ENCODE results near the gene ERF.
A peak's percentile ranks its signal among the peaks of the same experiment; 100 is the strongest.

Gene ERF

GRCh38 chr19:42254089-42254849 is 659 bp downstream of the ERF start:
- DNase-seq (ENCODE audit: low read depth in 2 of 2): peak; percentile 62 to 69

GRCh38 chr19:42253245-42254088 is 1.5 kb downstream of the ERF start:
- peak in 1 of 2 donors; percentile 45 for DNase-seq (ENCODE audit: low read depth in 2 of 2)

- DNase-seq (ENCODE audit: low read depth in 2 of 2): no peak
Measured at GRCh38 chr19:42252365-42253244, 2.3 kb downstream of the ERF start.

GRCh38 chr19:42251572-42252358 is 3.2 kb downstream of the ERF start:
- no peak for DNase-seq (ENCODE audit: low read depth in 2 of 2)

GRCh38 chr19:42250666-42251531 is 4.0 kb downstream of the ERF start:
- no peak for DNase-seq (ENCODE audit: low read depth in 2 of 2)

GRCh38 chr19:42250183-42250665 is 4.7 kb downstream of the ERF start:
- no peak for DNase-seq (ENCODE audit: low read depth in 2 of 2)

- no peak for DNase-seq (ENCODE audit: low read depth in 2 of 2)
Measured at GRCh38 chr19:42249769-42250168, 5.2 kb downstream of the ERF start.

GRCh38 chr19:42249149-42249750 is 5.7 kb downstream of the ERF start:
- DNase-seq (ENCODE audit: low read depth in 2 of 2): no peak

GRCh38 chr19:42248270-42249148 is 6.4 kb downstream of the ERF start:
- DNase-seq (ENCODE audit: low read depth in 2 of 2): no peak

- no peak for DNase-seq (ENCODE audit: low read depth in 2 of 2)
Measured at GRCh38 chr19:42247640-42248199, 7.2 kb downstream of the ERF start.

- DNase-seq (ENCODE audit: low read depth in 2 of 2): no peak
Measured at GRCh38 chr19:42246922-42247639, 7.8 kb downstream of the ERF start.

GRCh38 chr19:42246143-42246921 is 8.6 kb downstream of the ERF start:
- no peak for DNase-seq (ENCODE audit: low read depth in 2 of 2)

GRCh38 chr19:42245231-42245630 is 9.7 kb downstream of the ERF start:
- no peak for DNase-seq (ENCODE audit: low read depth in 2 of 2)

GRCh38 chr19:42244347-42245220 is 10.3 kb downstream of the ERF start:
- DNase-seq (ENCODE audit: low read depth in 2 of 2): peak; percentile 85 to 87

- DNase-seq (ENCODE audit: low read depth in 2 of 2): peak; percentile 93
Measured at GRCh38 chr19:42242512-42243409, 12.2 kb downstream of the ERF start, which contains the start of gene GSK3A. Gene GSK3A, minus strand, starts transcription at chr19:42242602. Its CDS starts 137 bp downstream, at chr19:42242465.

Measured in stimulated activated CD8-positive, alpha-beta memory T cell treated with anti-CD3 and anti-CD28 coated beads, Interleukin-15, amount 100 ng/mL, for 4 hours (primary cell).